IMR-90 (cell line): ENCODE measurements around the gene CDK14. TPM values are rescaled to one million over a fixed set of nuclear protein-coding genes. Genes with fewer than 3 reads are reported as not detected.

Experiments used
- ATAC-seq: fragments of 200-7000 bp; cut with Tn5 transposase; 2 replicates; pipeline ENCODE4 v1.9.1; 2020; ENCODE audit warnings: low read depth, mild to moderate bottlenecking, moderate library complexity
- BruUV-seq: library from RNA; stranded (reverse); fragments of 400-500 nt; replicated peaks from 2 replicates; lab custom pipeline; 2021; lab: Mats Ljungman, UMichigan
- CTCF ChIA-PET: fragments of 300-600 bp; formaldehyde crosslinking; extraction: SDS; loops from one replicate; lab custom pipeline; 2021; ENCODE audit warnings: antibody characterized with exemption; lab: Yijun Ruan, JAX
- POLR2A ChIA-PET: fragments of 300-600 bp; sonication (Branson Sonifier 250); formaldehyde crosslinking; loops from one replicate; lab custom pipeline; 2022; ENCODE audit warnings: antibody characterized with exemption; ENCODE audit not compliant: unreplicated experiment; lab: Charles Lee
- DNase-seq: peaks from one replicate; pipeline ENCODE4 v3.0.0; 2013
- H2AFZ ChIP-seq: replicated peaks from 2 replicates; pipeline ENCODE3; 2013; ENCODE audit warnings: low read length, mild to moderate bottlenecking; ENCODE audit not compliant: poor library complexity
- H2AK5ac ChIP-seq: 2 replicates; pipeline ENCODE4 v1.6.1; 2013; ENCODE audit warnings: low read depth, low read length, inconsistent platforms
- H2AK9ac ChIP-seq: replicated peaks from 2 replicates; pipeline ENCODE3; 2013; ENCODE audit warnings: mild to moderate bottlenecking, low read depth, low read length, moderate library complexity; ENCODE audit not compliant: poor library complexity
- H2BK120ac ChIP-seq: 2 replicates; pipeline ENCODE4 v1.6.1; 2013; ENCODE audit warnings: low read depth, low read length, inconsistent platforms
- H2BK15ac ChIP-seq: 3 replicates; pipeline ENCODE4 v1.6.1; 2013; ENCODE audit warnings: low read depth, low read length, inconsistent platforms
- H2BK20ac ChIP-seq: 2 replicates; pipeline ENCODE4 v1.6.1; 2013; ENCODE audit warnings: low read depth, mild to moderate bottlenecking, inconsistent platforms, low read length, moderate library complexity
- H2BK5ac ChIP-seq: 2 replicates; pipeline ENCODE4 v1.6.1; 2013; ENCODE audit warnings: mild to moderate bottlenecking, low read depth, low read length, inconsistent platforms; ENCODE audit not compliant: poor library complexity, severe bottlenecking
- H3K14ac ChIP-seq: replicated peaks from 2 replicates; pipeline ENCODE4 v1.6.1; 2013; ENCODE audit warnings: low read depth, low read length, inconsistent platforms
- H3K18ac ChIP-seq: 2 replicates; pipeline ENCODE4 v1.6.1; 2013; ENCODE audit warnings: low read depth, low read length, control low read depth
- H3K23ac ChIP-seq: 2 replicates; pipeline ENCODE4 v1.6.1; 2013; ENCODE audit warnings: low read depth, low read length, inconsistent platforms
- H3K27ac ChIP-seq: 2 replicates; pipeline ENCODE4 v1.5.1; 2013; ENCODE audit warnings: mild to moderate bottlenecking, control low read depth, low read length; ENCODE audit not compliant: insufficient read depth
- H3K27me3 ChIP-seq: 2 replicates; pipeline ENCODE4 v1.6.1; 2013; ENCODE audit warnings: low read length; ENCODE audit not compliant: control insufficient read depth, insufficient read depth
- H3K36me3 ChIP-seq: 2 replicates; pipeline ENCODE4 v1.6.1; 2013; ENCODE audit warnings: low read length, mixed read lengths; ENCODE audit not compliant: control insufficient read depth, insufficient read depth
- H3K4ac ChIP-seq: 2 replicates; pipeline ENCODE4 v1.6.1; 2013; ENCODE audit warnings: low read depth, low read length, inconsistent platforms
- H3K4me1 ChIP-seq: 2 replicates; pipeline ENCODE4 v1.6.1; 2013; ENCODE audit warnings: low read length, mixed read lengths; ENCODE audit not compliant: control insufficient read depth, insufficient read depth
- H3K4me2 ChIP-seq: 2 replicates; pipeline ENCODE4 v1.6.1; 2013; ENCODE audit warnings: low read depth, mild to moderate bottlenecking, control low read depth, low read length, moderate library complexity
- H3K4me3 ChIP-seq: 2 replicates; pipeline ENCODE4 v1.5.1; 2013; ENCODE audit warnings: low read depth, mild to moderate bottlenecking, control low read depth, low read length, moderate library complexity; ENCODE audit not compliant: insufficient read depth
- H3K56ac ChIP-seq: 2 replicates; pipeline ENCODE4 v1.6.1; 2013; ENCODE audit warnings: low read length, inconsistent platforms; ENCODE audit not compliant: insufficient read depth; ENCODE audit errors: extremely low read depth
- H3K79me1 ChIP-seq, 2 experiments: 2 replicates each; pipeline ENCODE4 v1.6.1; 2013; ENCODE audit warnings: low read length in 2 of 2, inconsistent platforms in 1 of 2, low read depth in 1 of 2
- H3K9ac ChIP-seq: 2 replicates; pipeline ENCODE4 v1.6.1; 2013; ENCODE audit warnings: low read depth, low read length, control low read depth
- H3K9me1 ChIP-seq: 2 replicates; pipeline ENCODE4 v1.6.1; 2013; ENCODE audit warnings: low read length, inconsistent platforms; ENCODE audit not compliant: insufficient read depth
- H3K9me3 ChIP-seq: 2 replicates; pipeline ENCODE4 v1.6.1; 2013; ENCODE audit warnings: low read length; ENCODE audit not compliant: control insufficient read depth, insufficient read depth
- H4K20me1 ChIP-seq: 2 replicates; pipeline ENCODE4 v1.6.1; 2013; ENCODE audit warnings: low read length, inconsistent platforms; ENCODE audit not compliant: insufficient read depth
- H4K5ac ChIP-seq: 2 replicates; pipeline ENCODE4 v1.6.1; 2013; ENCODE audit warnings: mild to moderate bottlenecking, low read depth, low read length, control low read depth
- H4K8ac ChIP-seq, 2 experiments: 2 replicates each; pipeline ENCODE4 v1.6.1; 2013; ENCODE audit warnings: low read depth in 2 of 2, low read length in 2 of 2, control low read depth in 1 of 2, inconsistent platforms in 1 of 2
- H4K91ac ChIP-seq: 2 replicates; pipeline ENCODE4 v1.6.1; 2013; ENCODE audit warnings: low read depth, low read length, inconsistent platforms; ENCODE audit not compliant: insufficient read depth
- CEBPB ChIP-seq: IDR thresholded peaks from 2 replicates; pipeline ENCODE4 v1.6.1; 2012; ENCODE audit warnings: low read depth, low read length, improper control_type of control experiment
- NFE2L2 ChIP-seq: fragments of 150-350 bp; IDR thresholded peaks from 2 replicates; pipeline ENCODE4 v1.6.1; 2016; ENCODE audit warnings: low read depth, mild to moderate bottlenecking, low read length
- dilution Hi-C: fragments of 300-500 bp; cut with HindIII; formaldehyde crosslinking; loops from one replicate; pipeline ENCODE4 v1.14.3; 2018; ENCODE audit warnings: low sequenced_read_pairs; ENCODE audit not compliant: unreplicated experiment
- in situ Hi-C: fragments of 300-500 bp; cut with MboI; formaldehyde crosslinking; loops from 3 replicates; pipeline ENCODE4 v1.14.3; 2019; ENCODE audit warnings: low sequenced_read_pairs, inconsistent platforms, mixed read lengths
- intact Hi-C: fragments of 100-400 bp; cut with micrococcal nuclease; formaldehyde crosslinking; loops from 2 replicates; pipeline ENCODE4 v1.10.0; 2022
- polyA plus RNA-seq, 3 experiments: library from polyadenylated mRNA; depleted of rRNA; stranded (reverse); fragments of >200 nt; gene quantifications; 2 replicates each; pipeline ENCODE4 v1.2.3, GENCODE V29; 2012; ENCODE audit warnings: low replicate concordance in 1 of 3
- total RNA-seq: library from RNA; depleted of rRNA; stranded (reverse); fragments of >200 nt; gene quantifications from 2 replicates; pipeline ENCODE4 v1.2.3, GENCODE V29; 2012

Gene CDK14
- total and polyA plus RNA-seq, 2 of the 4 experiments (the other 2 are of a cell fraction): 10.1 to 29.6 TPM

GRCh38 chr7:90938371-90938770 is 342.2 kb downstream of the CDK14 start:
- BruUV-seq: no TSS peak
- no peaks in the 10 kb centered on the region for H3K79me1 ChIP-seq
- dilution Hi-C loops: no loop called here

More at GRCh38 chr7:90938371-90938770, 342.2 kb downstream of the CDK14 start:
- H3K36me3 ChIP-seq: no peaks in the 10 kb centered on the region
- DNase-seq (peak; percentile 41), ATAC-seq (no peak)
- H4K91ac ChIP-seq: no peak overlapping the region
- no peak overlapping the region for H2BK20ac ChIP-seq
- H4K20me1 ChIP-seq: no peaks in the 10 kb centered on the region
- no peak overlapping the region for H3K18ac ChIP-seq
- H3K27me3 ChIP-seq: no peaks in the 10 kb centered on the region
- ChIA-PET POLR2A (no interaction called here), CTCF (interaction anchor here (1.0 kb wide), 1 partner anchor 9 kb away, joined by 4 read pairs; no protein-coding TSS in a partner anchor)
- intact Hi-C loops (no loop called here), in situ Hi-C loops (no loop called here)
- H4K5ac ChIP-seq: no peak overlapping the region
- no peak overlapping the region for H3K27ac ChIP-seq
- H2AFZ ChIP-seq: no peak overlapping the region
- TF ChIP-seq CEBPB (no peak), NFE2L2 (no peak)
- no peak overlapping the region for H3K56ac ChIP-seq
- no peaks in the 10 kb centered on the region for H3K4me1 ChIP-seq
- H3K4ac ChIP-seq: no peak overlapping the region
- no peak overlapping the region for H3K23ac ChIP-seq
- H3K4me2 ChIP-seq: no peak overlapping the region
- H2BK5ac ChIP-seq: no peak overlapping the region
- H3K14ac ChIP-seq: no peak overlapping the region
- no peak overlapping the region for H2BK120ac ChIP-seq
- no peak overlapping the region for H4K8ac ChIP-seq
- H3K9ac ChIP-seq: no peak overlapping the region
- no peak overlapping the region for H3K4me3 ChIP-seq
- no peak overlapping the region for H2AK9ac ChIP-seq
- no peaks in the 10 kb centered on the region for H3K9me3 ChIP-seq
- no peak overlapping the region for H2AK5ac ChIP-seq
- no peaks in the 10 kb centered on the region; the same call in 1 of the 2 replicates for H3K9me1 ChIP-seq
- H2BK15ac ChIP-seq: no peak overlapping the region
